ENCODE measurements around the gene ROPN1B.

GRCh38 chr3:126009181-126009580 lies 40.2 kb downstream of the ROPN1B start:
- no peak for TF ChIP-seq CTCF (conservative IDR thresholded peaks at IDR 0.05; ENCODE audit: low read depth, low read length)
- TF ChIP-seq EZH2 (IDR thresholded peaks at IDR 0.05; ENCODE audit: low read length, unreplicated experiment), result no peak
